Stomach (tissue), 4 donors: ENCODE measurements around the gene IL23A.

ENCODE experiments used
- CTCF ChIP-seq, 7 experiments: fragments of 450-650 bp in 4 of 7; fragments of 200-600 bp in 3 of 7; sonication (generic) in 3 of 7; IDR thresholded peaks; one replicate each; pipeline ENCODE4 v1.5.1; 2016 to 2019; ENCODE audit warnings: antibody characterized with exemption in 7 of 7, control low read depth in 2 of 7, mild to moderate bottlenecking in 1 of 7
- POLR2A ChIP-seq, 4 donors: fragments of 450-650 bp; IDR thresholded peaks; one replicate each; pipeline ENCODE4 v1.6.1; 2016; ENCODE audit warnings: antibody characterized with exemption in 4 of 4, control low read depth in 2 of 4, mild to moderate bottlenecking in 1 of 4, moderate library complexity in 1 of 4
- POLR2AphosphoS5 ChIP-seq, 3 donors: sonication (generic); formaldehyde crosslinking; IDR thresholded peaks; one replicate each; pipeline ENCODE4 v1.6.1; 2016; ENCODE audit warnings: antibody characterized with exemption in 3 of 3

GRCh38 chr12:56296295-56296694, 42.4 kb upstream of the IL23A start:
- no peak for TF ChIP-seq POLR2AphosphoS5 (IDR thresholded peaks at IDR 0.05)
- TF ChIP-seq POLR2A (IDR thresholded peaks at IDR 0.05) = no peak
- no peak for TF ChIP-seq CTCF (IDR thresholded peaks at IDR 0.05)
